ENCODE results near the gene CENATAC.

The CENATAC gene

DNA sequence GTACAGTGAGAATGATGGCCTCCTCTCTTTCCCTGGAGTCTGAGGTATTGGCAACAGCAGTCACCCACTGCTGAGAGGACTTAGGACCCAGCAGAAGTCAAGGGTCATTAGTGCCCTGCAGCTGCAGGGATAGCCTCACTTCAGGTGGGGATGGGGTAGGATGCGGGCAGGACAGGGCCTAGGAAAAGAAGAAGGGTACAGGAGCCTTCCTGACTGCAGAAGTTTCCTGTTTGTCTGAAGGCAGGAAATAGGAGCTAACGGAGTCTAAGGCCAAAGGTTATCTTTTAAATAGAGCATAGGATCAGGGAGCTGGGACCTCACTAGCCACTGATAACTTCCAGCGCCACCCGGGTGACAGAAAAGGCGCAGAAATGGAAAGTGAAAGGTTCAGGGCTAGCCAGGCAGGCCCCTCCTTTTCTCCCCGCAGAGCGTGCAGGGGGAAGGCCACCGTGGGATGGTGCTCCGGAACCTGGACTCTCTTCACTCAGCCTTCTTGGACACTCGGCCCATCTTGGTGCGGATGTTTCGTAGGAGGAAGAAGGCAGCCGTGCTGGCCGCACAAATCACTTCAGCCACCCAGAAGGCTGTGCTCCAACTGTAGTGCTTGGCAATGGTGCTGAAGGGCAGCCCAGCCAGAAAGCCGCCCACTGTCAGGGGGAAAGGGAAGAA is 26.6 kb downstream of the CENATAC start:
- Mint-ChIP-seq H3K27me3 (ENCODE audit: low read depth) (no peaks in the 10 kb centered on the region), H3K36me3 (ENCODE audit: low read depth) (peaks cover 56% of the 10 kb centered on the region), H3K4me3 (peak overlapping the region in 2 of 3 experiments; percentile 29 to 57), H3K4me1 (peaks cover 31% of the 10 kb centered on the region), H3K27ac (peak overlapping the region; percentile 7 to 95 (median 49)), H3K9me3 (no peaks in the 10 kb centered on the region)
- TF ChIP-seq CTCF (IDR thresholded peaks at IDR 0.05; ENCODE audit: unreplicated experiment in 3 of 3), result no peak

GRCh38 chr11:119025099-119025473 is 27.1 kb downstream of the CENATAC start:
- H3K4me3 Mint-ChIP-seq, result peak overlapping the region; percentile 12 to 57 (median 29)
- H3K36me3 Mint-ChIP-seq (ENCODE audit: low read depth), result peaks cover 53% of the 10 kb centered on the region
- no peak for TF ChIP-seq CTCF (IDR thresholded peaks at IDR 0.05; ENCODE audit: unreplicated experiment in 3 of 3)

DNA sequence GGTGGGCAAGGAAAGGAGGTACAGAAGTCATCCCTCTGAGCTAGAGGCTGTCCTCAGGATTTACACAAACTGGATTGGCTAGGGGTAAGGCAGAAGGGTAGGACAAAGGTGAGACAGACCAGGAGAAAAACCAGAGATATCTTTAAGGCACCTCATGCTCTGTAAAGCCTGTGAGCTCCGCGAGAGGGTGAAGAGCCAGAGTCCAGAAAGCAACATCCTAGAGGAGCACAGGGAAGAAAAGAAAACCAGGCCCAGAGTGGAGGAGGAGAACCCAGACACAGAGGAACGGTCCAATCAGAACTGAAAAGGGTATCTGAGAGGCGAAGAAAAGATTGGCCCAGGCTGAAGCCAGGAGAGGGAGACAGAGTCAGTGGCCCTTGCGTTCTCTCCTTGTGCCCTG is 27.6 kb downstream of the CENATAC start:
- H3K36me3 Mint-ChIP-seq (ENCODE audit: low read depth), result peaks cover 49% of the 10 kb centered on the region
- peak overlapping the region in 2 of 3 experiments; percentile 12 to 57 for H3K4me3 Mint-ChIP-seq
- peaks cover 28% of the 10 kb centered on the region for H3K4me1 Mint-ChIP-seq
- H3K27me3 Mint-ChIP-seq (ENCODE audit: low read depth), result no peaks in the 10 kb centered on the region
- peak overlapping the region; percentile 7 to 95 (median 49) for H3K27ac Mint-ChIP-seq
- no peak for TF ChIP-seq CTCF (IDR thresholded peaks at IDR 0.05; ENCODE audit: unreplicated experiment in 3 of 3)
- H3K9me3 Mint-ChIP-seq, result no peaks in the 10 kb centered on the region

More at GRCh38 chr11:119025099-119025473, 27.1 kb downstream of the CENATAC start:
- Mint-ChIP-seq H3K9me3 (no peaks in the 10 kb centered on the region), H3K27me3 (ENCODE audit: low read depth) (no peaks in the 10 kb centered on the region), H3K27ac (peak overlapping the region; percentile 7 to 95 (median 49)), H3K4me1 (peaks cover 30% of the 10 kb centered on the region)

- TF ChIP-seq CTCF (IDR thresholded peaks at IDR 0.05; ENCODE audit: unreplicated experiment in 3 of 3), result no peak
- peaks cover 28% of the 10 kb centered on the region for H3K4me1 Mint-ChIP-seq
- peak overlapping the region in 2 of 3 experiments; percentile 92 to 95 for H3K27ac Mint-ChIP-seq
- peaks cover 49% of the 10 kb centered on the region for H3K36me3 Mint-ChIP-seq (ENCODE audit: low read depth)
- H3K4me3 Mint-ChIP-seq, result peak overlapping the region in 2 of 3 experiments; percentile 12 to 23
- H3K9me3 Mint-ChIP-seq, result no peaks in the 10 kb centered on the region
- H3K27me3 Mint-ChIP-seq (ENCODE audit: low read depth), result no peaks in the 10 kb centered on the region
Observed at GRCh38 chr11:119025978-119026766, 28.2 kb downstream of the CENATAC start.

DNA sequence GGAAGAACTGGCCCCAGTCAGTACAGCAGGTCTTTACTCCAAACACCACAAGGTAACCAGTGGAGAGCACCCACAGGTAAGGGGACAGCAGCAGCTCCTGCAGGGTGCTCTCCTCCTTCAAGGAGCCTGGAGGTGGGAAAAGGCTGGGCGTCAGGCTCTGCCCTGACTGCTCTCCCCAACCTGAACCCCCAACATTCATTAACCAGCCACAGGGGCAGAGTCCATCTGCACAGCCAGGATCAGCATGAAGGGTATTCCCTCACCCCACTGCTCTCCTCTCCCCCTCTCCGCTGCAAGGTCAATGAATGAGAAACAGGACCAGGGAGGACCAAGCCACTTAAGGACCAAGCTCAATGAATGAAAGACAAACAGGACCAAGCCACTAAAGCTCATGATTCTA is 29.0 kb downstream of the CENATAC start:
- H3K27me3 Mint-ChIP-seq (ENCODE audit: low read depth), result no peaks in the 10 kb centered on the region
- H3K36me3 Mint-ChIP-seq (ENCODE audit: low read depth), result peaks cover 41% of the 10 kb centered on the region
- H3K4me1 Mint-ChIP-seq, result peaks cover 24% of the 10 kb centered on the region
- H3K4me3 Mint-ChIP-seq, result peak overlapping the region; percentile 71 to 79 (median 75)
- H3K9me3 Mint-ChIP-seq, result no peaks in the 10 kb centered on the region
- no peak for TF ChIP-seq CTCF (IDR thresholded peaks at IDR 0.05; ENCODE audit: unreplicated experiment in 3 of 3)
- H3K27ac Mint-ChIP-seq, result peak overlapping the region; percentile 42 to 95 (median 92)

Measured in nephron (organoid).